A549 (cell line): ENCODE results near the gene TBC1D10B. TPM values are rescaled to one million over a fixed set of nuclear protein-coding genes. Genes with fewer than 3 reads are reported as not detected.
A peak's percentile ranks its signal among the peaks of the same experiment; 100 is the strongest.

ENCODE experiments used
- ATAC-seq, 2 experiments: fragments of 200-7000 bp in 1 of 2; fragments of >200 bp in 1 of 2; cut with Nextera tagmentation in 1 of 2; cut with Tn5 transposase in 1 of 2; 3 replicates each; pipeline versions ENCODE4 v1.8.0 to v1.9.1; 2018 to 2020; ENCODE audit warnings: mild to moderate bottlenecking in 1 of 2, moderate library complexity in 1 of 2
- CTCF ChIA-PET: fragments of 300-600 bp; sonication (Branson Sonifier 250); formaldehyde crosslinking; extraction: SDS; loops from one replicate; lab custom pipeline; 2021; ENCODE audit warnings: antibody characterized with exemption, inconsistent platforms; lab: Yijun Ruan, JAX
- POLR2A ChIA-PET: fragments of 350-600 bp; formaldehyde crosslinking; extraction: SDS; loops from one replicate; lab custom pipeline; 2021; ENCODE audit warnings: antibody characterized with exemption, inconsistent platforms; lab: Yijun Ruan, JAX
- DNase-seq, 2 experiments: peaks; one replicate each; pipeline versions ENCODE4 v3.0.0 to v3.0.0-alpha.2; 2011 to 2016; ENCODE audit warnings: low read depth in 1 of 2, low spot score in 1 of 2
- FAIRE-seq: peaks from 2 replicates; lab custom pipeline; 2011; peaks lifted over from hg19 to GRCh38; lab: Jason Lieb, UNC
- H3K27ac ChIP-seq, 2 experiments: fragments of >200 bp; sonication (Bioruptor Twin); formaldehyde crosslinking; 3 replicates each; pipeline ENCODE4 v1.5.1; 2016 to 2017
- H3K4me1 ChIP-seq: fragments of >200 bp; sonication (Bioruptor Twin); formaldehyde crosslinking; 3 replicates; pipeline ENCODE4 v1.6.1; 2016
- H3K4me2 ChIP-seq: fragments of >200 bp; sonication (Bioruptor Twin); formaldehyde crosslinking; 3 replicates; pipeline ENCODE4 v1.6.1; 2016
- H3K4me3 ChIP-seq: fragments of >200 bp; sonication (Bioruptor Twin); formaldehyde crosslinking; 3 replicates; pipeline ENCODE4 v1.5.1; 2016
- H3K9me3 ChIP-seq: fragments of >200 bp; sonication (Bioruptor Twin); formaldehyde crosslinking; 3 replicates; pipeline ENCODE4 v1.6.1; 2016
- ATOH8 ChIP-seq: fragments of 250-450 bp; sonication (Bioruptor Pico); IDR thresholded peaks from 2 replicates; pipeline ENCODE4 v1.5.0; 2020; ENCODE audit warnings: low read depth, mild to moderate bottlenecking, moderate library complexity
- BHLHE40 ChIP-seq: IDR thresholded peaks from 2 replicates; pipeline ENCODE4 v1.6.1; 2012; ENCODE audit warnings: low read depth, low read length, inconsistent platforms
- CHD4 ChIP-seq: fragments of 200-600 bp; sonication (generic); IDR thresholded peaks from 2 replicates; pipeline ENCODE4 v1.6.1; 2016; ENCODE audit warnings: antibody characterized with exemption, mild to moderate bottlenecking, borderline replicate concordance
- CTCF ChIP-seq: fragments of >200 bp; sonication (Bioruptor Twin); formaldehyde crosslinking; IDR thresholded peaks from 3 replicates; pipeline ENCODE4 v1.5.1; 2016
- EHMT2 ChIP-seq: fragments of 200-600 bp; sonication (generic); IDR thresholded peaks from 2 replicates; pipeline ENCODE4 v1.6.1; 2016; ENCODE audit warnings: antibody characterized with exemption, low read depth, mild to moderate bottlenecking, moderate library complexity
- ESRRA ChIP-seq: fragments of 150-350 bp; IDR thresholded peaks from 2 replicates; pipeline ENCODE4 v1.6.1; 2014; ENCODE audit warnings: mild to moderate bottlenecking, low read length, borderline replicate concordance
- HDAC2 ChIP-seq: fragments of 200-600 bp; sonication (generic); IDR thresholded peaks from 2 replicates; pipeline ENCODE4 v1.6.1; 2016
- HOXA7 ChIP-seq: fragments of 250-450 bp; sonication (Bioruptor Pico); IDR thresholded peaks from 2 replicates; pipeline ENCODE4 v1.5.0; 2020; ENCODE audit warnings: mild to moderate bottlenecking, moderate library complexity
- HOXB5 ChIP-seq: fragments of 250-450 bp; sonication (Bioruptor Pico); IDR thresholded peaks from 2 replicates; pipeline ENCODE4 v1.5.0; 2020; ENCODE audit warnings: mild to moderate bottlenecking, moderate library complexity
- JUN ChIP-seq, 2 experiments: fragments of >200 bp; sonication (Bioruptor Twin); formaldehyde crosslinking; IDR thresholded peaks; 2 replicates in 1 of 2; 3 replicates in 1 of 2; pipeline ENCODE4 v1.6.1; 2016 to 2017
- KDM5A ChIP-seq: fragments of 200-600 bp; sonication (generic); IDR thresholded peaks from 2 replicates; pipeline ENCODE4 v1.6.1; 2016; ENCODE audit warnings: antibody characterized with exemption, mild to moderate bottlenecking
- MAFK ChIP-seq: fragments of 450-650 bp; IDR thresholded peaks from 2 replicates; pipeline ENCODE4 v1.6.1; 2014; ENCODE audit not compliant: partially characterized antibody
- MAX ChIP-seq: IDR thresholded peaks from 2 replicates; pipeline ENCODE4 v1.6.1; 2012
- MYC ChIP-seq: IDR thresholded peaks from 2 replicates; pipeline ENCODE4 v1.6.1; 2012; ENCODE audit warnings: mild to moderate bottlenecking, inconsistent platforms, low read length, improper control_type of control experiment, borderline replicate concordance
- NPAS2 ChIP-seq: fragments of 250-450 bp; sonication (Bioruptor Pico); IDR thresholded peaks from 2 replicates; pipeline ENCODE4 v1.8.0; 2022; ENCODE audit warnings: mild to moderate bottlenecking, moderate library complexity, borderline replicate concordance
- PHF8 ChIP-seq: fragments of 200-600 bp; sonication (generic); IDR thresholded peaks from 2 replicates; pipeline ENCODE4 v1.6.1; 2016; ENCODE audit warnings: low read depth, mild to moderate bottlenecking, antibody characterized with exemption, moderate library complexity, borderline replicate concordance
- POLR2A ChIP-seq: IDR thresholded peaks from 2 replicates; pipeline ENCODE4 v1.6.1; 2012; ENCODE audit warnings: mild to moderate bottlenecking, low read length
- RCOR1 ChIP-seq: fragments of 150-350 bp; IDR thresholded peaks from 2 replicates; pipeline ENCODE4 v1.6.1; 2014; ENCODE audit warnings: antibody characterized with exemption, low read length, low read depth
- RFX5 ChIP-seq: fragments of 450-650 bp; IDR thresholded peaks from 2 replicates; pipeline ENCODE4 v1.7.1; 2014; ENCODE audit warnings: antibody characterized with exemption, mild to moderate bottlenecking, moderate library complexity
- RNF2 ChIP-seq: fragments of 200-600 bp; sonication (generic); IDR thresholded peaks from 2 replicates; pipeline ENCODE4 v1.6.1; 2016; ENCODE audit warnings: low read depth, mild to moderate bottlenecking, antibody characterized with exemption, moderate library complexity, borderline replicate concordance
- SREBF2 ChIP-seq: fragments of 450-650 bp; IDR thresholded peaks from 2 replicates; pipeline ENCODE4 v1.6.1; 2014; ENCODE audit warnings: mild to moderate bottlenecking, moderate library complexity
- TP53 ChIP-seq: fragments of 250-450 bp; sonication (Bioruptor Pico); IDR thresholded peaks from 2 replicates; pipeline ENCODE4 v1.5.0; 2021; ENCODE audit warnings: mild to moderate bottlenecking, moderate library complexity
- ZFP36 ChIP-seq: fragments of 450-650 bp; IDR thresholded peaks from 2 replicates; pipeline ENCODE4 v1.6.1; 2014; ENCODE audit warnings: borderline replicate concordance; ENCODE audit not compliant: partially characterized antibody
- WGBS: methylation state at CpG from one replicate; pipeline ENCODE4 v1.1.6; 2017; ENCODE audit errors: missing lambda C conversion rate; 5-methylcytosine and 5-hydroxymethylcytosine counted together
- polyA plus RNA-seq, 4 experiments: library from polyadenylated mRNA; depleted of rRNA in 3 of 4; stranded (reverse); fragments of >200 nt; fragmentation: RNase III in 1 of 4; extraction: RNeasy Plus Mini Kit Qiagen cat#74134 plus additional on column Dnase treatment in 1 of 4; gene quantifications; 2 replicates in 3 of 4; 3 replicates in 1 of 4; pipeline ENCODE4 v1.2.3, GENCODE V29; 2011 to 2017
- TF ChIP-seq, protein P1 (sequence below): fragments of 450-650 bp; IDR thresholded peaks from 2 replicates; pipeline ENCODE4 v1.6.1; 2014; ENCODE audit warnings: antibody characterized with exemption
- TF ChIP-seq, protein P2 (sequence below): fragments of >200 bp; sonication (Bioruptor Twin); formaldehyde crosslinking; IDR thresholded peaks from 3 replicates; pipeline ENCODE4 v1.6.1; 2016
- TF ChIP-seq, protein P3 (sequence below): IDR thresholded peaks from 2 replicates; pipeline ENCODE4 v1.6.1; 2012; ENCODE audit warnings: low read depth, borderline replicate concordance

The TBC1D10B gene
- polyA plus RNA-seq, 2 of the 4 experiments (the other 2 are of a cell fraction) = 10.9 to 23.2 TPM

GRCh38 chr16:30369938-30370455 lies 297 bp downstream of the TBC1D10B start:
- CTCF ChIA-PET = interaction anchor here (0.9 to 1.5 kb wide), 5 partner anchors 15 to 338 kb away, joined by 3 to 4 read pairs (median 3); partner anchors contain the start of genes CD2BP2, DCTPP1 and ZNF48

GRCh38 chr16:30369091-30369937 lies 980 bp downstream of the TBC1D10B start:
- peak overlapping the region; percentile 80 for H3K4me2 ChIP-seq
- DNase-seq = no peak
- peak overlapping the region; percentile 96 to 98 for H3K27ac ChIP-seq
- peaks cover 20% of the 10 kb centered on the region for H3K4me1 ChIP-seq
- CTCF ChIA-PET = interaction anchor here (0.9 to 1.5 kb wide), 5 partner anchors 9 to 337 kb away, joined by 3 to 4 read pairs (median 3); partner anchors contain the start of gene ZNF48
- 6% methylated on average over 15 of the region's 45 CpGs for WGBS
- no peaks in the 10 kb centered on the region for H3K9me3 ChIP-seq
- TF ChIP-seq HOXA7 (CRISPR knock-in tag) (no peak), MAFK (no peak), MAX (peak; percentile 26; the same call in 1 of the 2 replicates), MYC (no peak), SREBF2 (no peak), RFX5 (no peak), PHF8 (0 out of 2 replicates have a peak, but pooled peaks have one; percentile 15), CTCF (no peak), HDAC2 (no peak), EHMT2 (no peak), BHLHE40 (no peak)
- TF ChIP-seq, protein P1, sequence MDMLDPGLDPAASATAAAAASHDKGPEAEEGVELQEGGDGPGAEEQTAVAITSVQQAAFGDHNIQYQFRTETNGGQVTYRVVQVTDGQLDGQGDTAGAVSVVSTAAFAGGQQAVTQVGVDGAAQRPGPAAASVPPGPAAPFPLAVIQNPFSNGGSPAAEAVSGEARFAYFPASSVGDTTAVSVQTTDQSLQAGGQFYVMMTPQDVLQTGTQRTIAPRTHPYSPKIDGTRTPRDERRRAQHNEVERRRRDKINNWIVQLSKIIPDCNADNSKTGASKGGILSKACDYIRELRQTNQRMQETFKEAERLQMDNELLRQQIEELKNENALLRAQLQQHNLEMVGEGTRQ = no peak
- TF ChIP-seq, all 56 proteins: peak for 2
- POLR2A ChIA-PET = no interaction called here
- ATAC-seq (no peak), FAIRE-seq (no peak)
- peak overlapping the region; percentile 76 for H3K4me3 ChIP-seq

More at GRCh38 chr16:30369938-30370455, 297 bp downstream of the TBC1D10B start:
- DNase-seq = no peak
- peak overlapping the region; percentile 80 for H3K4me2 ChIP-seq
- peak overlapping the region; percentile 76 for H3K4me3 ChIP-seq
- POLR2A ChIA-PET = interaction anchor here (1.0 to 1.8 kb wide), 5 partner anchors 15 to 281 kb away, joined by 3 to 17 read pairs (median 8); partner anchors contain the start of genes CD2BP2, PRR14 and ZNF48
- no peaks in the 10 kb centered on the region for H3K9me3 ChIP-seq
- peaks cover 20% of the 10 kb centered on the region for H3K4me1 ChIP-seq
- 0% methylated on average over 5 of the region's 76 CpGs for WGBS
- ATAC-seq = peak in 1 of 2 experiments; percentile 27; a peak in 2 of 6 replicates
- TF ChIP-seq ESRRA (no peak), KDM5A (no peak), POLR2A (peak; percentile 41), RNF2 (no peak), CHD4 (no peak), RCOR1 (no peak), TP53 (no peak), ZFP36 (no peak), ATOH8 (CRISPR knock-in tag) (no peak), HOXB5 (CRISPR knock-in tag) (no peak), JUN (IDR thresholded peaks at IDR 0.05) (peak in 1 of 2 experiments; percentile 52; a peak in 2 of 5 replicates), NPAS2 (CRISPR knock-in tag) (no peak)
- TF ChIP-seq, protein P2, sequence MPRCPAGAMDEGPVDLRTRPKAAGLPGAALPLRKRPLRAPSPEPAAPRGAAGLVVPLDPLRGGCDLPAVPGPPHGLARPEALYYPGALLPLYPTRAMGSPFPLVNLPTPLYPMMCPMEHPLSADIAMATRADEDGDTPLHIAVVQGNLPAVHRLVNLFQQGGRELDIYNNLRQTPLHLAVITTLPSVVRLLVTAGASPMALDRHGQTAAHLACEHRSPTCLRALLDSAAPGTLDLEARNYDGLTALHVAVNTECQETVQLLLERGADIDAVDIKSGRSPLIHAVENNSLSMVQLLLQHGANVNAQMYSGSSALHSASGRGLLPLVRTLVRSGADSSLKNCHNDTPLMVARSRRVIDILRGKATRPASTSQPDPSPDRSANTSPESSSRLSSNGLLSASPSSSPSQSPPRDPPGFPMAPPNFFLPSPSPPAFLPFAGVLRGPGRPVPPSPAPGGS = 0 out of 3 replicates have a peak, but pooled peaks have one; percentile 37
- TF ChIP-seq, protein P3, sequence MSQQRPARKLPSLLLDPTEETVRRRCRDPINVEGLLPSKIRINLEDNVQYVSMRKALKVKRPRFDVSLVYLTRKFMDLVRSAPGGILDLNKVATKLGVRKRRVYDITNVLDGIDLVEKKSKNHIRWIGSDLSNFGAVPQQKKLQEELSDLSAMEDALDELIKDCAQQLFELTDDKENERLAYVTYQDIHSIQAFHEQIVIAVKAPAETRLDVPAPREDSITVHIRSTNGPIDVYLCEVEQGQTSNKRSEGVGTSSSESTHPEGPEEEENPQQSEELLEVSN = no peak
- TF ChIP-seq, all 56 proteins: peak for 3
- FAIRE-seq = no peak
- H3K27ac ChIP-seq = peak overlapping the region; percentile 96 to 98
